Heart right ventricle (tissue), 16 donors: ENCODE measurements around the gene HMGB1. TPM values are rescaled to one million over a fixed set of nuclear protein-coding genes. Genes with fewer than 3 reads are reported as not detected.

Experiments used
- ATAC-seq, 8 donors: fragments of 200-7000 bp; cut with Tn5 transposase; one replicate each; pipeline ENCODE4 v1.9.1; 2020; ENCODE audit warnings: mild to moderate bottlenecking in 8 of 8, moderate library complexity in 8 of 8, moderate number of reproducible peaks in 1 of 8
- DNase-seq, 2 donors: peaks; one replicate each; pipeline ENCODE4 v3.0.0-alpha.2; 2020
- H3K27ac ChIP-seq, 10 donors: fragments of 200-600 bp; sonication (generic) in 2 of 10; one replicate each; pipeline versions ENCODE4 v1.5.0 to v1.8.0; 2020 to 2022; ENCODE audit warnings: mild to moderate bottlenecking in 3 of 10
- H3K27me3 ChIP-seq, 7 donors: fragments of 200-600 bp; one replicate each; pipeline ENCODE4 v1.8.0; 2021 to 2022; ENCODE audit warnings: mild to moderate bottlenecking in 2 of 7
- H3K36me3 ChIP-seq, 9 donors: fragments of 200-600 bp; sonication (generic) in 1 of 9; one replicate each; pipeline versions ENCODE4 v1.5.0 to v1.8.0; 2020 to 2022; ENCODE audit warnings: mild to moderate bottlenecking in 2 of 9
- H3K4me1 ChIP-seq, 9 donors: fragments of 200-600 bp; sonication (generic) in 1 of 9; one replicate each; pipeline versions ENCODE4 v1.5.0 to v1.8.0; 2020 to 2022; ENCODE audit warnings: mild to moderate bottlenecking in 4 of 9
- H3K4me3 ChIP-seq, 10 donors: fragments of 200-600 bp; sonication (generic) in 2 of 10; one replicate each; pipeline versions ENCODE4 v1.5.0 to v1.8.0; 2020 to 2022; ENCODE audit warnings: mild to moderate bottlenecking in 7 of 10, moderate library complexity in 2 of 10
- H3K9me3 ChIP-seq, 11 donors: fragments of 200-600 bp in 10 of 11; sonication (generic) in 2 of 11; one replicate each; pipeline versions ENCODE4 v1.5.0 to v1.8.0; 2013 to 2022; ENCODE audit warnings: mild to moderate bottlenecking in 2 of 11, control low read depth in 1 of 11, moderate library complexity in 1 of 11
- CTCF ChIP-seq, 9 donors: fragments of 200-600 bp; sonication (generic) in 2 of 9; IDR thresholded peaks; one replicate each; pipeline versions ENCODE4 v1.5.0 to v1.8.0; 2021 to 2022; ENCODE audit warnings: antibody characterized with exemption in 9 of 9, mild to moderate bottlenecking in 5 of 9, moderate library complexity in 1 of 9
- WGBS, 2 donors: extraction: QIAGEN DNeasy Blood & Tissue Kit; methylation state at CpG; one replicate each; pipeline ENCODE4 v1.1.7; 2013; ENCODE audit warnings: inconsistent platforms in 1 of 2; 5-methylcytosine and 5-hydroxymethylcytosine counted together
- intact Hi-C, 10 donors: fragments of 100-400 bp; cut with DNase I; formaldehyde crosslinking; loops; one replicate each; pipeline versions ENCODE4 v1.11.1 to v1.14.2; 2022
- polyA plus RNA-seq, 2 donors: library from polyadenylated mRNA; stranded (reverse); fragments of 200-250 nt; gene quantifications; one replicate each; pipeline ENCODE4 v1.2.3, GENCODE V29; 2013
- total RNA-seq, 10 donors: library from RNA; stranded (reverse); fragmentation: NEBNext Ultra II Directional in 3 of 10; extraction: Animal tissue kit (Norgen Biotek cat#: 25700) in 3 of 10; gene quantifications; one replicate each; pipeline versions ENCODE4 v1.2.1 to v1.2.4, GENCODE V29; 2021 to 2023
- donor health status: Arrhythmogenic right ventricular cardiomyopathy.
- donor health status: ischemic (EF 13 %, LVEDD 7.1; RV severe dilation, severe dysfunction).
- donor health status: healthy with polysubstance abuse.
- donor health status: DM: no; HTN: yes; CAD: no.
- donor health status: DM: no; HTN: no; CAD: no.
- donor health status: ischemic (EF 25% LVEDD 6.9; RV normal size, moderate dysfunction).
- donor health status: ischemic (EF 25% LVEDD 5.7; RV mildly dilated, moderate dysfunction).
- donor health status: healthy.
- donor health status: DM: yes; HTN: yes; CAD: no.
- donor health status: Ischemic cardiomyopathy.
- donor health status: ischemic (EF 35%, LVEDD 5.7; RV mildly dilated, moderate dysfunction).
- donor health status: nonischemic (EF 11% LVEDD 7.7; RV severe dilation, severe dysfunction).
- donor health status: DM: yes; HTN: yes; CAD: no.
- donor health status: PGD.
- donor health status: ischemic (EF 29% LVEDD 5.4; RV normal size, mild dysfunction).
- donor health status: nonischemic (EF 23%, LVEDD 6.1; RV moderate dilation, normal function).

HMGB1 gene
- total and polyA plus RNA-seq, 12 donors: 142 to 294 (median 164) TPM

- H3K27ac ChIP-seq: no peak overlapping the region
- H3K4me1 ChIP-seq: peaks cover 0 to 10% (median 0%) of the 10 kb centered on the region in 9 donors
- peak in 1 of 8 donors; percentile 35 for ATAC-seq
These were observed 20.7 kb upstream of the HMGB1 start for GRCh38 chr13:30486230-30487074.

GRCh38 chr13:30481241-30481760 lies 15.6 kb upstream of the HMGB1 start:
- Histone ChIP-seq H3K27ac (no peak overlapping the region), H3K27me3 (no peaks in the 10 kb centered on the region), H3K36me3 (no peaks in the 10 kb centered on the region), H3K4me1 (no peaks in the 10 kb centered on the region), H3K4me3 (no peak overlapping the region), H3K9me3 (no peaks in the 10 kb centered on the region)
- TF ChIP-seq CTCF (IDR thresholded peaks at IDR 0.05): no peak
- WGBS, 2 donors: 94 to 95% methylated on average over 8 of the region's 8 CpGs
- no peak for DNase-seq
- intact Hi-C loops: no loop called here
- ATAC-seq: no peak

More at GRCh38 chr13:30486230-30487074, 20.7 kb upstream of the HMGB1 start:
- intact Hi-C loops: no loop called here
- no peaks in the 10 kb centered on the region for H3K9me3 ChIP-seq
- DNase-seq: no peak
- 78 to 82% methylated on average over 11 of the region's 11 CpGs for WGBS, 2 donors
- H3K4me3 ChIP-seq: no peak overlapping the region
- no peaks in the 10 kb centered on the region for H3K27me3 ChIP-seq
- no peaks in the 10 kb centered on the region for H3K36me3 ChIP-seq
- no peak for TF ChIP-seq CTCF (IDR thresholded peaks at IDR 0.05)

GRCh38 chr13:30480292-30480950 lies 14.7 kb upstream of the HMGB1 start:
- Histone ChIP-seq H3K9me3 (no peaks in the 10 kb centered on the region), H3K4me1 (no peaks in the 10 kb centered on the region), H3K27ac (no peak overlapping the region), H3K36me3 (no peaks in the 10 kb centered on the region), H3K27me3 (no peaks in the 10 kb centered on the region), H3K4me3 (no peak overlapping the region)
- no peak for ATAC-seq
- TF ChIP-seq CTCF (IDR thresholded peaks at IDR 0.05): no peak
- DNase-seq: no peak
- WGBS, 2 donors: 88 to 90% methylated on average over 6 of the region's 6 CpGs
- intact Hi-C loops: no loop called here

GRCh38 chr13:30479883-30480219 lies 14.1 kb upstream of the HMGB1 start:
- DNase-seq: no peak
- Histone ChIP-seq H3K27ac (no peak overlapping the region), H3K4me1 (no peaks in the 10 kb centered on the region), H3K9me3 (no peaks in the 10 kb centered on the region), H3K36me3 (no peaks in the 10 kb centered on the region), H3K27me3 (no peaks in the 10 kb centered on the region), H3K4me3 (no peak overlapping the region)
- ATAC-seq: no peak
- whole genome bisulfite sequencing, 2 donors: 95 to 96% methylated on average over 1 of the region's 1 CpG
- intact Hi-C loops: loop anchor here in 2 of 10 donors (10.0 kb wide), 1 partner anchor 85 kb away; no protein-coding TSS in a partner anchor
- TF ChIP-seq CTCF (IDR thresholded peaks at IDR 0.05): no peak
